GM13977 (cell line): ENCODE data around the gene ZNRF1.
"Not testable (repeated sequence)": the region's sequence is repeated elsewhere in the genome, so short reads cannot be mapped to it uniquely, and the experiment has no call there.

Experiments
- DNase-seq: peaks from one replicate; pipeline ENCODE4 v3.0.0; 2012; ENCODE audit warnings: low spot score
- CTCF ChIP-seq: IDR thresholded peaks from 2 replicates; pipeline ENCODE4 v1.5.1; 2012; ENCODE audit warnings: mild to moderate bottlenecking, control low read depth; ENCODE audit not compliant: insufficient read depth; ENCODE audit errors: extremely low read depth, missing control alignments
- in situ Hi-C: fragments of 300-500 bp; cut with MboI; formaldehyde crosslinking; loops from one replicate; pipeline ENCODE4 v1.12.0; 2022; ENCODE audit warnings: low sequenced_read_pairs, low pct_unique_long_range_greater_than_20kb, mixed read lengths, inconsistent platforms; ENCODE audit not compliant: unreplicated experiment

ZNRF1 gene

GRCh38 chr16:74973304-74973703 lies 25.5 kb upstream of the ZNRF1 start:
- in situ Hi-C loops: no loop called here
- DNase-seq: no peak
- no peak for TF ChIP-seq CTCF

GRCh38 chr16:74975591-74975990 lies 23.2 kb upstream of the ZNRF1 start:
- in situ Hi-C loops: no loop called here
- no peak for DNase-seq
- no peak for TF ChIP-seq CTCF

- in situ Hi-C loops: no loop called here
- TF ChIP-seq CTCF: no peak
- no peak for DNase-seq
Observed at GRCh38 chr16:74982256-74982655, 16.6 kb upstream of the ZNRF1 start.

- no peak for TF ChIP-seq CTCF
- no peak for DNase-seq
Observed at GRCh38 chr16:74984194-74984528, 14.7 kb upstream of the ZNRF1 start.

GRCh38 chr16:74984529-74985296 lies 14.1 kb upstream of the ZNRF1 start, which contains the start of gene WDR59:
Gene WDR59, minus strand, starts transcription at chr16:74985123. Its CDS starts 106 bp downstream, at chr16:74985017.
- TF ChIP-seq CTCF: no peak
- in situ Hi-C loops: no loop called here
- peak; percentile 97 for DNase-seq

More at GRCh38 chr16:74984194-74984528, 14.7 kb upstream of the ZNRF1 start:
- in situ Hi-C loops: no loop called here

GRCh38 chr16:74987027-74987681 lies 11.7 kb upstream of the ZNRF1 start:
- DNase-seq: no peak
- no peak for TF ChIP-seq CTCF
- in situ Hi-C loops: no loop called here

- in situ Hi-C loops: loop anchor here (10.0 kb wide), 1 partner anchor 115 kb away; no protein-coding TSS in a partner anchor
- DNase-seq: not testable (repeated sequence)
Observed at GRCh38 chr16:74989864-74990263, 9.0 kb upstream of the ZNRF1 start.
